Hepatocyte (in vitro differentiated cells): ENCODE results near the gene TRPM1. TPM values are rescaled to one million over a fixed set of nuclear protein-coding genes. Genes with fewer than 3 reads are reported as not detected.

ENCODE experiments used
- DNase-seq: peaks from one replicate; pipeline ENCODE4 v3.0.0-alpha.2; 2016; ENCODE audit warnings: low spot score
- H2AFZ ChIP-seq: fragments of 200-600 bp; sonication (generic); 2 replicates; pipeline ENCODE4 v1.6.0; 2016; ENCODE audit warnings: antibody characterized with exemption, mild to moderate bottlenecking
- H3K27ac ChIP-seq: fragments of 200-600 bp; sonication (generic); 2 replicates; pipeline ENCODE4 v1.5.1; 2016; ENCODE audit warnings: mild to moderate bottlenecking
- H3K27me3 ChIP-seq: fragments of 200-600 bp; sonication (generic); 2 replicates; pipeline ENCODE4 v1.6.1; 2016
- H3K36me3 ChIP-seq: fragments of 200-600 bp; sonication (generic); replicated peaks from 2 replicates; pipeline ENCODE4 v1.5.1; 2016; ENCODE audit warnings: low read depth; ENCODE audit not compliant: insufficient read depth
- H3K4me1 ChIP-seq: fragments of 200-600 bp; sonication (generic); 2 replicates; pipeline ENCODE4 v1.5.1; 2016; ENCODE audit warnings: mild to moderate bottlenecking, moderate library complexity; ENCODE audit not compliant: insufficient read depth
- H3K4me2 ChIP-seq: fragments of 200-600 bp; sonication (generic); 2 replicates; pipeline ENCODE4 v1.6.0; 2016
- H3K4me3 ChIP-seq: fragments of 200-600 bp; sonication (generic); 2 replicates; pipeline ENCODE4 v1.5.1; 2016; ENCODE audit warnings: mild to moderate bottlenecking
- H3K79me2 ChIP-seq: fragments of 200-600 bp; sonication (generic); 2 replicates; pipeline ENCODE4 v1.6.0; 2017; ENCODE audit warnings: mild to moderate bottlenecking
- H3K9me2 ChIP-seq: fragments of 200-600 bp; sonication (generic); replicated peaks from 2 replicates; pipeline ENCODE4 v1.6.0; 2017; ENCODE audit warnings: mild to moderate bottlenecking; ENCODE audit not compliant: insufficient read depth
- H3K9me3 ChIP-seq: fragments of 200-600 bp; sonication (generic); 2 replicates; pipeline ENCODE4 v1.5.1; 2016; ENCODE audit warnings: low read depth, mild to moderate bottlenecking
- H4K20me1 ChIP-seq: fragments of 200-600 bp; sonication (generic); 2 replicates; pipeline ENCODE4 v1.6.0; 2016; ENCODE audit warnings: mild to moderate bottlenecking; ENCODE audit not compliant: insufficient read depth, poor library complexity, severe bottlenecking
- EZH2 ChIP-seq: fragments of 200-600 bp; sonication (generic); IDR thresholded peaks from 2 replicates; pipeline ENCODE4 v1.6.1; 2016; ENCODE audit warnings: antibody characterized with exemption, mild to moderate bottlenecking, borderline replicate concordance
- EZH2phosphoT487 ChIP-seq: fragments of 200-600 bp; sonication (generic); IDR thresholded peaks from one replicate; pipeline ENCODE4 v1.6.1; 2018; ENCODE audit warnings: antibody characterized with exemption, mild to moderate bottlenecking, low read depth, moderate library complexity; ENCODE audit not compliant: unreplicated experiment, severe bottlenecking
- WGBS: methylation state at CpG from one replicate; pipeline ENCODE4 v1.1.6; 2016; ENCODE audit warnings: low lambda C conversion rate; ENCODE audit errors: missing lambda C conversion rate; 5-methylcytosine and 5-hydroxymethylcytosine counted together
- polyA plus RNA-seq: library from polyadenylated mRNA; unstranded; fragments of >200 nt; fragmentation: Nextera tagmentation; extraction: Ambion mirVana; gene quantifications from 2 replicates; pipeline ENCODE4 v1.2.1, GENCODE V29; 2016
- total RNA-seq: library from RNA; depleted of rRNA; stranded (reverse); fragments of >200 nt; gene quantifications from 2 replicates; pipeline ENCODE4 v1.2.3, GENCODE V29; 2014
- TF ChIP-seq, protein P1 (sequence below): fragments of 200-600 bp; sonication (generic); IDR thresholded peaks from 2 replicates; pipeline ENCODE4 v1.5.1; 2016; ENCODE audit warnings: antibody characterized with exemption, mild to moderate bottlenecking; ENCODE audit not compliant: poor library complexity

Gene TRPM1
- total and polyA plus RNA-seq, 2 experiments from 2014 or later, result not detected

DNA sequence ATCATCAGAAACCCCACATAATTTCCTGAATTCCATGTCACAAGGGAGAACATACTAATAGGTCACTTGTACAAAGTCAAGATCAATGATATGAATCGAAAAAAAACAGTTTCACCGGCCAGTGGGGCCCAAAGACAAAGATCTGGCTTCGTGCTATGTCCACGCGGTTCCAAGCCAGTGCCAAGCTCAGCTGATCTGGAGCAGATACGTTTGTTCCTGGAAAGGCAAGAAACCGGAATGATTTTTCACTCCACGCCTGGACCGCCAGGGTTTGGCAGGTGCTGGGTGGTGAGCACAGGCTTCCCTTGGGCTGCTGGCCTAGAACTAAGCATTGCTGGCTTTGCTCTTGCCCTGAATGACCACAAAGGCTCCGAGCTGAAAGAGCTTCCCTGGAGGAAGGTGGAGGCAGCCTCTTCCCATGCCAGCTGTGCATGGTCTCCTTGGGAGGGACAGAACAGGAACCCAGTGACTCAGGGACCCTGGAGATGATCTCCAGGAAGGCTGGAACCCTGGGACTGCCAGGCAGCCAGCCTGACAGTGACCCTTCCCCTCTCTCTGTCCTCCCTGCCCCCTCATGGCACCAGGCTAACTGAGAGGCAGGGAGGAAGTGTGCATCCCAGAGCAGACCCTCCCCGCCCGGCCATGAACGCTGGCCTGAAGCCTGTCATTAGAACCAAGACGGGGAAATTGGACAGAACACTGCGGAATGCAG lies 40.9 kb downstream of the TRPM1 start:
- DNase-seq, result no peak
- Histone ChIP-seq H4K20me1 (no peaks in the 10 kb centered on the region), H3K4me2 (no peak overlapping the region), H3K4me3 (no peak overlapping the region), H3K27me3 (no peaks in the 10 kb centered on the region), H3K27ac (no peak overlapping the region), H3K9me2 (no peaks in the 10 kb centered on the region), H3K9me3 (no peaks in the 10 kb centered on the region), H3K4me1 (no peaks in the 10 kb centered on the region), H3K79me2 (no peaks in the 10 kb centered on the region), H3K36me3 (no peaks in the 10 kb centered on the region), H2AFZ (no peak overlapping the region)
- 88% methylated on average over 15 of the region's 15 CpGs for WGBS
- TF ChIP-seq EZH2 (no peak), EZH2phosphoT487 (no peak)
- TF ChIP-seq, protein P1, sequence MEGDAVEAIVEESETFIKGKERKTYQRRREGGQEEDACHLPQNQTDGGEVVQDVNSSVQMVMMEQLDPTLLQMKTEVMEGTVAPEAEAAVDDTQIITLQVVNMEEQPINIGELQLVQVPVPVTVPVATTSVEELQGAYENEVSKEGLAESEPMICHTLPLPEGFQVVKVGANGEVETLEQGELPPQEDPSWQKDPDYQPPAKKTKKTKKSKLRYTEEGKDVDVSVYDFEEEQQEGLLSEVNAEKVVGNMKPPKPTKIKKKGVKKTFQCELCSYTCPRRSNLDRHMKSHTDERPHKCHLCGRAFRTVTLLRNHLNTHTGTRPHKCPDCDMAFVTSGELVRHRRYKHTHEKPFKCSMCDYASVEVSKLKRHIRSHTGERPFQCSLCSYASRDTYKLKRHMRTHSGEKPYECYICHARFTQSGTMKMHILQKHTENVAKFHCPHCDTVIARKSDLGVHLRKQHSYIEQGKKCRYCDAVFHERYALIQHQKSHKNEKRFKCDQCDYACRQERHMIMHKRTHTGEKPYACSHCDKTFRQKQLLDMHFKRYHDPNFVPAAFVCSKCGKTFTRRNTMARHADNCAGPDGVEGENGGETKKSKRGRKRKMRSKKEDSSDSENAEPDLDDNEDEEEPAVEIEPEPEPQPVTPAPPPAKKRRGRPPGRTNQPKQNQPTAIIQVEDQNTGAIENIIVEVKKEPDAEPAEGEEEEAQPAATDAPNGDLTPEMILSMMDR, result no peak

DNA sequence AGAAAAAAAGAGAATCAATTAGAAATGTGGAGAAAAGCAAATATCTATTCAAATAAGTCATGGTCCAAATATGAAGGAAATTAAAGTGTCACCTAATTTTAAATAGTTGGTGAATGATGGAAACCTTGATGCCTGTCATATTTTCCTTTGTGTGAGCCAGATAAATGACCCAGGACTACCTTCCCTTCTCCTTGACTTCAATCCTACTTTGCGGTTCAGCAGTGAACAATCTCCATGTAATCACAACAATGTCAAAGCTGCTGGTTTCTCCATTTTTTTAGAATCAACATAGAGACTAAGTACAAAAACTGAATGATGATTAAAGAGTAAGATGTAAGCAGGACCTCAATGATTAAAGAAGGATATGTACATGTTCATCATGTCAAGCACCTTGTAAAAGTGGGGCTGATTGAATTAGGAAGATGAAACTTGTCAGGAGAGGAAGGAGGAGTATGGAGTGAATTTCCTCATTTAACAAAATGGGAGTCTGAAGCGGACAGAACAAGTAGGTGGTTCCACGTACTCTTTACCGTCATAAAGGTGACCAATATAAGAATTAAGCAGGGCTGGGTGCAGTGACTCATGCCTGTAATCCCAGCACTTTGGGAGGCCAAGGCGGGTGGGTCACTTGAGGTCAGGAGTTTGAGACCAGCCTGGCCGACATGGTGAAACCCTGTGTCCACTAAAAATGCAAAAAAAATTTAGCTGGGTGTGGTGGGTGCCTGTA lies 43.1 kb downstream of the TRPM1 start:
- WGBS, result 79% methylated on average over 6 of the region's 6 CpGs
- Histone ChIP-seq H3K79me2 (no peaks in the 10 kb centered on the region), H3K4me3 (no peak overlapping the region), H3K27me3 (no peaks in the 10 kb centered on the region), H3K27ac (no peak overlapping the region), H3K9me2 (no peaks in the 10 kb centered on the region), H3K4me2 (no peak overlapping the region), H3K4me1 (no peaks in the 10 kb centered on the region), H2AFZ (no peak overlapping the region), H3K36me3 (no peaks in the 10 kb centered on the region), H3K9me3 (no peaks in the 10 kb centered on the region), H4K20me1 (no peaks in the 10 kb centered on the region)
- DNase-seq, result no peak
- TF ChIP-seq EZH2 (no peak), EZH2phosphoT487 (no peak)
- TF ChIP-seq, protein P1, result no peak

DNA sequence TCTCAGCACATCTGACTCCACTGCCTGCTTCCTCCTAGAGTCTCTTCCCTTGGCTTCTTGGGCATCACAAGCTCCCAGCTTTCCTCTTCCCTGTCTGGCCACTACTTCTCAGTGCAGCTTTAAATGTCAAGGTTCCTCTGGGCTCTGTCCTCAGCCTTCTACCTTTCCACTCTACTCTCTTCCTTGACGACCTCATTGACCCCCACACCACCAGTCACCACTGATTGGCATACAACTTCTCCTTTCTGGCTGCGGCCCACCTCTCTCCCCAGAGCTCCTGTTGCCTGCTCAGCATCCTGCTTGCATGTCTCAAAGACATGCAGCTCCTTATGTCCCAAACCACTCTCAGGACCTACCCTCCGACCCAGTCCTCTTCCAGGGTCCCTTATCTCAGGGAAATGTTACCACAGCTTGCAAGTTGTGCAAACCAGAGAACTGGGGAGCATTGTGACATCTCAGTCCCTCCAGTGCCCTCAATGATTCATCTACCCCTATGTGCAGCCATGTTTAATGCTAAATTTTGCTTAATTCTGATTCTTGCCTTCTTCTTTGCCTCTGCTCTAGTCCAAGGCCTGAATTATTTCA lies 49.9 kb downstream of the TRPM1 start:
- no peaks in the 10 kb centered on the region for H3K27me3 ChIP-seq
- no peak overlapping the region for H3K4me3 ChIP-seq
- no peaks in the 10 kb centered on the region for H4K20me1 ChIP-seq
- DNase-seq, result no peak
- H3K9me2 ChIP-seq, result no peaks in the 10 kb centered on the region
- no peaks in the 10 kb centered on the region for H3K36me3 ChIP-seq
- no peak overlapping the region for H3K4me2 ChIP-seq
- no peaks in the 10 kb centered on the region for H3K9me3 ChIP-seq
- no peaks in the 10 kb centered on the region for H3K79me2 ChIP-seq
- H3K4me1 ChIP-seq, result no peaks in the 10 kb centered on the region
- 86% methylated on average over 3 of the region's 3 CpGs for WGBS
- H2AFZ ChIP-seq, result no peak overlapping the region
- no peak overlapping the region for H3K27ac ChIP-seq
- TF ChIP-seq EZH2, result no peak
- TF ChIP-seq EZH2phosphoT487, result no peak
- TF ChIP-seq, protein P1, result no peak
